ENCODE results near the gene KIAA1958.

The KIAA1958 gene

DNA sequence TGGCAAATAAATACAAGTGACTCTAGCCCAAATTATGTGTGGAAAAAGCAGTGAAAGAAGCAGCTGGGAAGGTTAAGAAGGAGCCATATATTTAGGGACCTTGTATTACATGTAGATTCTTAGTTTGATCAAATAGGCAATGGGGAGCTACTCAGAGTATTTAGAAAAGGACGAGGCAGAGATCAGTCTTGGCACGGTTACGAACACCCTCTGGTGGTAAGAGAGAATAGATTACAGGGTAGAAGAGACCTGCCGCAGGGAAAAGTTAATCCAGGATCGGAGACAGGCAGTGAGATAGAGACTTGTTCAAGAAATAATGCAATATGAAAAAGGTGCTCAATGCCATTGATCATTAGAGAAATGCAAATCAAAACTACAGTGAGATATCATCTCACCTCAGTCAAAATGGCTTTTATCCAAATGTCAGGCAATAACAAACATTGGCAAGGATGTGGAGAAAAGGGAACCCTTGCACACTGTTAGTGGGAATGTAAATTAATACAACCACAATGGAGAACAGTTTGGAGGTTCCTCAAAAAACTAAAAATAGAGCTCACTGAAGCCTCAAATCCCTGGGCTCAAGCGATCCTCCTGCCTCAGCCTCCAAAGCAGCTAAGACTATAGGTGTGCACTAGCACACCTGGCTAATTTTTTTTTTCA, 219.3 kb downstream of the KIAA1958 start:
- DNase-seq (ENCODE audit: low read depth) = no peak
- TF ChIP-seq CTCF (IDR thresholded peaks at IDR 0.05; ENCODE audit: low read depth, low read length, missing control alignments) = no peak
- no peak overlapping the region for H3K4me3 ChIP-seq (ENCODE audit: low read depth, low read length)

DNA sequence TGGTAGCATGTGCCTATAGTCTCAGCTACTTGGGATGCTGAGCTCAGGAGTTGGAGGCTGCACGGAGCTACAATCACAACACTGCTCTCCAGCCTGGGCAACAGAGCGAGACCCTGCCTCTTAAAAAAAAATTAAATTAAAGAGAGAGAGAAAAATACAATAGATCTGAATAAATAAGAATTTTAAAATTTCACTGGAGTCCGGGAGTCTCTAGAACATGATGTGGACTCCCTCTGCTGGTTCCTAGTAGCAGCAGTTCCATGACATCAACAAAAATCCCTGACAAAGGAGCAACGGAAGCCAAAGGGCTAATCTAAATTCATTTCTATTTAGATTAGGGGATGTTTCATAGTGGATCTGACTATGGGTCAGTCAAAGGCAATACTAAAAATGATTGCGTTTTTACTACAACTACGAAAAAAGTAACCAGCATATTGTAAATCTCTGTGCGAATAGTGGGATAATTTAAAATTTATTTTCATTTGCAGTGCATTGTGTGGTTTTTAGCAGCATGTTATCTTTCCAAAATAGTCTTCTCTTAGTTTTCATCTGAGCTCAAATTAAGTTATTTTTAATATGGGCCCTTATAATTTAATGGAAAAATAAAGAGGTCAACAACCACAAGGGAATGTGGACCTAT, 224.5 kb downstream of the KIAA1958 start:
- H3K4me3 ChIP-seq (ENCODE audit: low read depth, low read length) = no peak overlapping the region
- no peak for DNase-seq (ENCODE audit: low read depth)
- peak; percentile 40 for TF ChIP-seq CTCF (IDR thresholded peaks at IDR 0.05; ENCODE audit: low read depth, low read length, missing control alignments)

DNA sequence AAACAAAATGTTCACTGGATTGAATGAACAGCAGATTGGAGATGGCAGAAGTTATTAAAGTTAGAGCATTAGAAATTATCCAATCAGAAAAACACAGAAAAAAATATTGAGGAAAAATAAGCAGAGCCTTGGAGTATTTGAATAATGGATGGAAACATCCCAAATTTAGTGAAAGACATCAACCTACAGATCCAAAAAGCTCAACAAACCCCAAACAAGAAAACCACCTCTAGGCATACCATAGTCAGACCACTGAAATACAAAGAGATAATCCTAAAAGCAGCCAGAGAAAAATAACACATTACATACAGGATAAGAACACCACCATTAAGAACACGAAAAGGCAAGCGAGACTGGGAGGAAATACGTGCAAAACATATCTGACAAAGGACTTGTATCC, 226.1 kb downstream of the KIAA1958 start:
- no peak for TF ChIP-seq CTCF (IDR thresholded peaks at IDR 0.05; ENCODE audit: low read depth, low read length, missing control alignments)
- DNase-seq (ENCODE audit: low read depth) = no peak

DNA sequence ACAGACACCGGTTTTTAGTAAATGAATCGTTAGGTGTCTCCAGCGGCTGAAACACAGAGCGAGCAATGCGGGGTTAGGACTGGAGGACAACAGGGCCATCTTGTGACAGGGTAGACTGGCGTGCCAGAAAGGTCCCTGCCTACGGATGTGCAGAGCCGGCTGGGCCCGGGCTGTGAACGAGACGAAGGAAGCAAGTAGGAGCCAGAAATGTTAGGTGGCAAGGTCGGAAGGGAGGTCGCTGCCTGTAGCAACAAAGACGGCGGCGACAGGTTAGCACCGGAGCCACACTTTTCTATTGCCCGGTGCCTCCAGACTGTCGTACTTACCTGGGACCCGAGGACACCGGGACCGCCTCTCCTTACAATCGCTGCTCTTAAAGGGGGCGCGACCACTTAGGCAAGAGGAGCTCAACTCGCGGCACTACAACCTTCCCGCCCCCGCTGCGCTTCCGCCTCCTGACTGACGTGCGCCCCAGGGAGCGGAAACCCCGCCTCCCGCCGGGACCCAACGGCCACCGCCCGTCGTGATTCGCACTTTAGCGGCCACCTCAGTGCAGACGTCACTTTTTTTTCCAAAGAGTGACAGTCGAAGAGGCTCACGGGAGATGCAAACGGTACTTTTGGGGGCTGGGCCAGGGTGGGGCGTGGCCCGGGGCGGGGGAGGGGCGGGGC, 231.2 kb downstream of the KIAA1958 start, which contains the start of gene INIP:
INIP (minus strand) TSS at position 457 of the 671 bp plus-strand sequence. CDS start 1,632 bp downstream, outside the sequence.
- peak within 1 kb of the TSS; percentile 87 for H3K4me3 ChIP-seq (ENCODE audit: low read depth, low read length)
- TF ChIP-seq CTCF (IDR thresholded peaks at IDR 0.05; ENCODE audit: low read depth, low read length, missing control alignments) = no peak
- peak; percentile 93 for DNase-seq (ENCODE audit: low read depth)

More for the DNA sequence above, 226.1 kb downstream of the KIAA1958 start:
- H3K4me3 ChIP-seq (ENCODE audit: low read depth, low read length) = no peak overlapping the region
